ENCODE results near the gene PAPPA.

GRCh38 chr9:116151966-116152381 is 1.6 kb upstream of the PAPPA start:
- TF ChIP-seq POLR2A (IDR thresholded peaks at IDR 0.05), result no peak
- TF ChIP-seq, protein P1, sequence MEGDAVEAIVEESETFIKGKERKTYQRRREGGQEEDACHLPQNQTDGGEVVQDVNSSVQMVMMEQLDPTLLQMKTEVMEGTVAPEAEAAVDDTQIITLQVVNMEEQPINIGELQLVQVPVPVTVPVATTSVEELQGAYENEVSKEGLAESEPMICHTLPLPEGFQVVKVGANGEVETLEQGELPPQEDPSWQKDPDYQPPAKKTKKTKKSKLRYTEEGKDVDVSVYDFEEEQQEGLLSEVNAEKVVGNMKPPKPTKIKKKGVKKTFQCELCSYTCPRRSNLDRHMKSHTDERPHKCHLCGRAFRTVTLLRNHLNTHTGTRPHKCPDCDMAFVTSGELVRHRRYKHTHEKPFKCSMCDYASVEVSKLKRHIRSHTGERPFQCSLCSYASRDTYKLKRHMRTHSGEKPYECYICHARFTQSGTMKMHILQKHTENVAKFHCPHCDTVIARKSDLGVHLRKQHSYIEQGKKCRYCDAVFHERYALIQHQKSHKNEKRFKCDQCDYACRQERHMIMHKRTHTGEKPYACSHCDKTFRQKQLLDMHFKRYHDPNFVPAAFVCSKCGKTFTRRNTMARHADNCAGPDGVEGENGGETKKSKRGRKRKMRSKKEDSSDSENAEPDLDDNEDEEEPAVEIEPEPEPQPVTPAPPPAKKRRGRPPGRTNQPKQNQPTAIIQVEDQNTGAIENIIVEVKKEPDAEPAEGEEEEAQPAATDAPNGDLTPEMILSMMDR (IDR thresholded peaks at IDR 0.05), result no peak

All from adrenal gland (tissue), 5 donors.